HT-29 (cell line): ENCODE data around the gene TRAPPC1. TPM values are rescaled to one million over a fixed set of nuclear protein-coding genes. Genes with fewer than 3 reads are reported as not detected.
"Not testable (repeated sequence)": the region's sequence is repeated elsewhere in the genome, so short reads cannot be mapped to it uniquely, and the experiment has no call there.

Experiments
- DNase-seq: peaks from one replicate; pipeline ENCODE4 v3.0.0-alpha.2; 2015; ENCODE audit warnings: low spot score
- total RNA-seq: library from RNA; depleted of rRNA; stranded (reverse); fragments of >200 nt; shearing (Covaris generic); gene quantifications from 2 replicates; pipeline ENCODE4 v1.2.3, GENCODE V29; 2014; rRNA removed

Gene TRAPPC1, protein sequence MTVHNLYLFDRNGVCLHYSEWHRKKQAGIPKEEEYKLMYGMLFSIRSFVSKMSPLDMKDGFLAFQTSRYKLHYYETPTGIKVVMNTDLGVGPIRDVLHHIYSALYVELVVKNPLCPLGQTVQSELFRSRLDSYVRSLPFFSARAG
- total RNA-seq: 22.0 and 24.5 TPM in 2 replicates

DNA sequence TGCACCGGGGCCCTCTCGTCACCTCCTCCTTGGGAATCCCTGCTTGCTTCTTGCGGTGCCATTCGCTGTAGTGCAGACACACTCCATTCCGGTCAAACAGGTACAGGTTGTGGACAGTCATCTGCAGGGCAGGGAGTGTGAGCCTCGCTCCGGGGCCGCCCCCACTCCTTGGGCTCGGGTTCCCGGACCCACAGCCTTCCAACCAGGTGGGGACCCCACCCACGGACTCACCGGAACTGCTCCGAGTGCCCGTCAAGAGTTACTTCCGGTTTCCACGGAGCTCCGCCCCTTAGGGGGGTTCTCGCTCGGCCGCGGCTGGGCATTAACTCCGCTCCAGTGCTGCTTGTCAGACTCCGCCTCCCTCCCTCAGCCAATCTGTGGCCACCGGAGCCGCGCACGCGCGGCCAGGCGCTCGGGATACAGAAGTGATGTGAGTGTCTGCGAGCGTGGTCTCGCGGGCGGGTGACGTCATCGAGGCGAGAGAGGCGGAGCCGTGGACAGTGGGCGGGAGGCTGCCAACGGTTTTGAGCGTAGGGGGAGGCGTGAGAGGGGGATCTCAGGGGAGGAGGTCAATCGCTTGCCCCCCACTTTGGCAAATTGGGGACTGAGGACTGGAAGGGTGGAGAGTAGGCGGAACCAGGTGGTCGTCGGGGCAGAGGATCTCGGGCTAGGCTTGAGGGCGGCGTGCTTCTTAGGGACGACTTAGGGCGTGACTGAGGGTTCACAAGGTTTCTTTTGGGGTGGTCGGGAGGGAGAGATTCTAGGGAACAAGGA is at the start of gene TRAPPC1, which contains the start of gene CNTROB:
Gene TRAPPC1 (minus strand): TSS at position 238 of the 774 bp plus-strand sequence. CDS start 117 bp downstream, at position 121.
Gene CNTROB (plus strand): TSS at position 498 of the 774 bp plus-strand sequence. CDS start 874 bp downstream, outside the sequence.
- peak; percentile 96 for DNase-seq

DNA sequence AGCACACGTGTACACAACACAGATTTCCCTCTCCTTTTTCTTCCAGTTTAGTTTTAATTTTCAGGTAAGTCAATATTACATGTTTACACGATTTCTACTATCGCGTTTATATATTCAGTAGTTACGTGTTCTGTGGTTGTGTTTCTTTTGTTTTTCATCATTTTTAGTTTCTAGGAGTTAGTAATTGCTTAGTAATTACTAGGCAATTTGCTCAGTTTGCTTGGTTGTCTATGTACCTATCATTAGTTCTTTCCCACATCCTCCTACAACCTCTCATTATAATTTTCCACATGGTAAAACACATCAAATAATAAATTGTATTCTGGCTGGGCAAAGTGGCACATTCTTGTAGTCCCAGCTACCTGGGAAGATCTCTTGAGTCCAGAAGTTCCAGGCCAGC is 46.1 kb upstream of the TRAPPC1 start:
- DNase-seq: no peak

DNA sequence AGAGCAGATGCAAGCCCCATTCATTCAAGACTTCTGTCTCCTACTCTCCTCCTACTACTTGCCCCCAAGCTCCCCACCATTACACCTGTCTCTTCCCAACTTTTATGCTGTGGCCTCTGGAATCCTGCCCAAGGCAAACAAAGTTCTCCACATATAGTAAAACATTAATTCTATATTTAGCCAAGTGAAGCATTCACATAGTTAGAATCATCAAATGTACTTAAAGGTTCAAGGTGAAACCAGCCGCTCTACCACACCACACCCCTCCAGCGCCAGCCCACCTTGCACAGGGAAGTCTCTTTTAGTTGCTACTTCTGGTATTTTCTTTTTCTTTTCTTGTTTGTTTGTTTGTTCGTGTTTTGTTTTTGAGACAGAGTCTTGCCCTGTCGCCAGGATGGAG is 45.3 kb upstream of the TRAPPC1 start:
- no peak for DNase-seq

DNA sequence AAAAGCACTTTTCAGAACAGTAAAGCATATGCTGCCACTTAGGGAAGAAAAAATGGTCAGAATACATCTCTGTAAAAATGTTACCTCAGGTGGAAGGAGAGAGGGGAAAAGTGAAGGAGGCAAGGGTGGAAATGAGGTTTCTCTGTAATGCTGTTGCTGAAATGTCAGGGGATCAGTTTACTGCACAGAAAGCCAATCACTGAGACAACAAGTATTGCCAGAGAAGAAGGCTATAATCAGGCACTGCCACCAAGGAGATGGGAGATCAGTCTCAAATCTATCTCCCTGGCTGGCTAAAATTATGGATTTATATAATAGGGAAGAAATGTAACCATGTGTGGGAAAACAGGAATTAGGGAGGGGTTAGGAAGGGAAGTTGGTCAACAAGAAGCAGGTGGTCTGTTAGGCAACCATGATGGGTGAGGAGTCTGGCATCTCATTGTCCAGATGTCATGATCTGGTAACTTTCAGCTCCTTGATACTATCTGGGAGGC is 42.9 kb upstream of the TRAPPC1 start:
- no peak for DNase-seq

DNA sequence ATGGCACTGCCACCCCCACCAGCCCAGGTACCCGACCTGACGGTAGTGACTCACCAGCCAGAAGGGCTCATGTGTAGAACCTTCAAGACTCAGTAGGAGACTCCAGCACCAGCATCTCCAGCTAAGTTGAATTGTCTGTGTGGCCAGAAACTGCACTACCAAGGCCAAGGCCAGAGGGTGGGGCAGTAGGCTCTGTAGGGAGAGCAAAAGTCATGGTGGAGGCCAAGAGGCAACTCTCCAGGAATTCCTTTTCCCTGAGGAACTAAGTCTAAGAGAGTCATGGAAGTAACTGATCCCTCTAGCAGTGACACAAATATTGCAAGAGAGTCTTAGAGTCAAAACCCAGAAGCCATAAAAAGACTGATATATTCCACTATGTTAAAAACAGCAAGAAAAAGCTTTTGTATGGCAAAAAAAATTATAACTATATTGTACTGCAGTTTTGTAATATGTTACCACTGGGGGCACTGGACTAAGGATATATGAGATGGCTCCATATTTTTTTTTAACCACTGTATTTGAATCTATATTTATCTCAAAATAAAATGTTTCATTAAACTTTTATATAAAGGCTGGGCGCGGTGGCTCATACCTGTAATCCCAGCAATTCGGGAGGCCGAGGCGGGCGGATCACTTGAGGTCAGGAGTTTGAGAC is 40.5 kb upstream of the TRAPPC1 start:
- DNase-seq: no peak

DNA sequence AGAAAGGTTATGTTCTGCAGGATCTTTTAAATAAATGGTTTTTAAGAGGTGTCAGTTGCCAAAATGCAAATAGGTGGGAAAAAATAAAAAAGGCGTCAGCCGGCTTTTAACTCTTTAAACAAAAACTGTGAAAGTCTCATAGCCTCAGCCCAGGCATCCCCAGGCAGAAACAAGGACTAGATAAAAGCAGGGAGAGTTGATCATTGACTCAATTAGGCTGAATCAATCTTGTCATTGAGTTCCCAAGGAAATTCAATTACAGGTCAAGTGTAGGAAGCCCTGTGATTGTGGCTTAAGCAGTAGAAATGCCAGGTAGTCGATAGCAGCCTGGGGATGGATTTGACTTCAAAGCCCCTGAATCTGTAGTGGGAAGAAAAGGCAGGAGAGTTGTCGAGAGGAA is 39.9 kb upstream of the TRAPPC1 start:
- no peak for DNase-seq

DNA sequence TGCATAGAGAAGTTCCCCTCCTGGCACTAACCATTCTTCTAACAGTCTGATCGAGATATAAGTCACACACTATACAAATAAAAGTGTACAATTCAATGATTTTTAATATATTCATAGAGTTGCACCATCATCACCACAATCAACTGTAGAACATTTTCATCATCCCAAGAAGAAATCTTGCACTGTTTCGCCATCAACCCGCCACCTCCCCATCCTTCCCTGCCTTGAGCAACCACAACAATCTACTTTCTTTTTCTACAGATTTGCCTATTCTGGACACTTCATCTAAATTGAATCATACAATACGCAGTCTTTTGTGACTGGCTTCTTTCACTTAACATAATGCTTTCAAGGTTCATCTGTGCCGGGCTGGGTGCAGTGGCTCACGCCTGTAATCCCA is 37.7 kb upstream of the TRAPPC1 start:
- DNase-seq: no peak

DNA sequence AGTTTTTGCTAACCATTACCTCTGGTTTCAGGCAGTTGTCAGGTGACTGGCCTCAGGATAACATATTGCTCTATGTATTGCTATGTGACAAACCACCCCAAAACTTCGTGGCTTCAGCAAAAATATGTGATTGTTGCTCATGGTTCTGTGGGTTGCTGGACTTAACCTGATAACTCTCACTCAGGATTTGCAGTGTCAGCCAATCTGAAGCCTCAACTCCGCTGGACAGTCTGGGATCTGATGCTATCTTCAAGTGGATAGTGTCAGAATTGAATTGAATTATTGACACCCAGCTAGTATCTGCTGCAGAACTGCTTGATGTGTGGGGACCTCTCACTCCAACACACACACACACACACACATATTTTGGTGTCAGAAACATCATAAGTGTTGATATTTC is 36.0 kb upstream of the TRAPPC1 start:
- DNase-seq: no peak

DNA sequence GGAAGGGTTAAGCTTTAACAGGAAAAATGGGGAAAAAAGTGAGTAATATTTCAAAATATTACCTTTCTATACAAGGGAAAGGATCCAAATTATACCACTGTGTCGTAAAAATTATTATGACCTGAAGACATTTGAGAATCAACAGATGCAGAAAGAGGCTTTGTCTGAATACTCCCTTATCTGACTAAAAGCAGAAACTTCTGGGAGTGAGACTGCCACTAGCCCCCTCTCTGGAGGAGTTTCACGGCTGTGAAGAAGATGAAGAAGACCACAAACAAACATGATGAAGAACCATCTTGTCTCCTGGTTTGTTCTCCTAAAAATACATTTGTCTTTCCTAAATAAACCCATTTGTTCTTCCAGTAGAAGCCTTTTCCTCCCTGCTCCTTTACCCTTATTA is 29.7 kb upstream of the TRAPPC1 start:
- no peak for DNase-seq

DNA sequence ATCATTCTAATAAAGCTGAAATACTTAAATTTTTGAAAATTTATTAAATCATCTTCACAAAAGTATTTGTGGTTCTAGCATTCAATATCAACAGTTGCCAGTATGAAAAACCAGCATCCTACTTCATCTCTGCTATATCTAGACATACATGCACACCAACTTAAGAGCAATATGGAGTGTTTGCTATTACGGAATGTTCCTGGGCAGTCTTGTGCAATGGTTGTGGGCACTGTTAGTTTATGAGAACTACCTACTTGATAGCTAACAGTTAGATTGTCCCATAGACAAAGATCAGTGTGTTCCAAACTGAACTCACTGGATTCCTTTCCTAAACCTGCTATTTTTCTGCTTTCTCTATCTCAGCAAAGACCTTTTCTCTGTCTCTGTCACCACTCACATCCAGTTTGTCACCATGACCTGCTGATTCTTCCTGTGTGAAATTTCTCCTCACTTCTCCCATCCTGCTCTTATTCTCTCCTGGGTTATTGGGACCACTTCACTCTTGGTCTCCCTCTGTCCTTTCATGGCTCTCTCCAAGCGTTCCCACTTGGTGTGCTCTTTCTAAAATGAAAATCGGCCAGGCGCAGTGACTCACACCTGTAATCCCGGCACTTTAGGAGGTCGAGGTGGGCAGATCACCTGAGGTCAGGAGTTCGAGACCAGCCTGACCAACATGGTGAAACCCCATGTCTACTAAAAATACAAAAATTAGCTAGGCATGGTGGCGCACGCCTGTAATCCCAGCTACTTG is 27.9 kb upstream of the TRAPPC1 start:
- no peak for DNase-seq

DNA sequence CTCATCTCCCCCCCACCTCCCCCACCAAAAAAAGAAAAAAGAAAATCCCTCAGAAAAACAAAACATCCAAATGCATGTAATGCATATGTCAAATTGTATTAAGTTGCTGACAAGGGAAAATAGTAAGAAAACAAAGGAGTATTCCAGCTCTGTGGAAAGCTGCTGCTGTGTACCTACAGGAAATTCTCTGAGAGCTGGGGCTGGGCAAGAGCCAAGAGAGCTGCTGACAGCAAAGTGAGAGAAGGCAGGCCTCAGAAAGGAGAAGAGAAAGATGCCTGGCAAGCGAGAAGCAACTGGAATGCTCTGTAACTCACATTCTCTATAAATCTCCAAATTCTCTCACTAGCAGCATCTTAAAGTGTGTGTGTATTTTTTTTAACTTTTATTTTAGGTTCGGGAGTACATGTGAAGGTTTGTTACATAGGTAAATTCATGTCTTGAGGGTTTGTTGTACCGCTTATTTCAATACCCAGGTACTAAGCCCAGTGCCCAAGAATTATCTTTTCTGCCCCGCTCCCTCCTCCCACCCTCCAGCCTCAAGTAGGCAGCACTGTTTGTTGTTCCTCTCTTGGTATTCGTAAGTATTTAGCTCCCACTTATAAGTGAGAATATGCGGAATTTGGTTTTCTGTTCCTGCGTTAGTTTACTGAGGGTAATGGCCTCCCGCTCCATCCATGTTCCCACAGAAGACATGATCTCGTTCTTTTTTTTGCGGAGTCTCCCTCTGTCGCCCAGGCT is 24.7 kb upstream of the TRAPPC1 start:
- DNase-seq: no peak

DNA sequence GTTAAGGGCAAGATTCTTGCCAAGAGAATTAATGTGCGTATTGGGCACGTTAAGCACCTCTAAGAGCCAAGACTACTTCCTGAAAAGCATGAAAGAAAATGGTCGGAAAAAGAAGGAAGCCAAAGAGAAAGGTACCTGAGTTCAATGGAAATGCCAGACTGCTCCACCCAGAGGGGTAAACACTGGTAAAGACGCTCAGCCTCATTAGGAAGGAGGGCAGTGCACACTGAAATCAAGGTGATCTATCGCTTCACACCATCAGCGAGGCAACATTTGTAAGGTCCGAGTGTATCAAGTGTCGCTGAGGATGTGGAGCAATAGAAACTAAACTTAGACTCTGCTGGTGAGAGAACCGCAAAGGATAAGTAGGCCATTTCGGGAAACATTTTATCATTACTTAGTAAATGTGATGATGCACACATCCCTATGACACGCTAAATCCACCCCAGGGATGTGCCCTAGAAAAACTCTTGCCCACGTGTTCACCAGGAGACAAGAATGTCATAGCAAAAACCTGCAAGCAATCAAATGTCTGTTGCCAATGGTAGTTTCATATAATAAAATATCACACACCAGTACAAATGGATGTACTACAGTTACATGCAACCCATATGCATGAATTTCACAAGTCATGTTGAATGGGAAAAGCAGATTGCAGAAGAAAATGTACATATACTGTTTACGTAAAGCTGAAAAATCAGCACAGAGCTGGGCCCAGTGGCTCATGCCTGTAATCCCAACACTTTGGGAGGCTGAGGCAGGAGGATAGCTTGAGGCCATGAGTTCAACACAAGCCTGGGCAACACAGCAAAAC is 23.9 kb upstream of the TRAPPC1 start:
- no peak for DNase-seq

DNA sequence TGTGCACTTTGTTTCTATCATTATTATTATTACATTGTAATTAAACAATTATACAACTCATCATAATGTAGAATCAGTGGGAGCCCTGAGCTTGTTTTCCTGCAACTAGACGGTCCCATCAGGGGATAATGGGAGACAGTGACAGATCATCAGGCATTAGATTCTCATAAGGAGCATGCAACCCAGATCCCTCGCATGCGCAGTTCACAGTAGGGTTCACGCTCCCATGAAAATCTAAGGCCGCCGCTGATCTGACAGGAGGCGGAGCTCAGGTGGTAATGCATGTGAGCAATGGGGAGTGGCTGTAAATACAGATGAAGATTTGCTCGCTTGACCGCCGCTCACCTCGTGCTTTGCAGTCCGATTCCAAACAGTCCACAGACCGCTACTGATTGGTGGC is 21.5 kb upstream of the TRAPPC1 start:
- not testable (repeated sequence) for DNase-seq

DNA sequence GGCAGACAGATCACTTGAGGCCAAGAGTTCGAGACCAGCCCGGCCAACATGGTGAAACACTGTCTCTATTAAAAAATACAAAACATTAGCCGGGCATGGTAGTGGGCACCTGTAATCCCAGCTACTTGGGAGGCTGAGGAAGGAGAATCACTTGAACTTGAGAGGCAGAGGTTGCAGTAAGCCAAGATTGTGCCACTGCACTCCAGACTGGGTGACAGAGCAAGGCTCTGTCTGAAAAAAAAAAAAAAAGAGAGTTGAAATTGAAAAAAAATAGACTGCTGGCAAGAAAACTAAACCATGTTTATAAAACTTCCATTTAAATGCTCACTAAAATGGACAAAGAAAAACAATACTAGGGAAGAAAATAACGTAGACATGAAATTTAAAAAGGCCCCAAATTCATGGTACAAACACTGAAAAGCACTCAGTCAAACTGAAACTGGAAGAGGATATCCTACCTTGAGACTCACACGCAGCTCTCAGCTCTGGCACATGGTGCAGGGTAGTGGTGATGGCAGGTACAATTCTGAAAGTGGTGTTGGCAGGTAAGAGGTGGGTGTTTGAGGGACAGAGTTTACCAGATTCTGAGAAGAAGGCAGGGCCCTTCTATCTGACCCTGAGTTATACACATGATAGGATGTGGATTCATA is 19.5 kb upstream of the TRAPPC1 start:
- no peak for DNase-seq

DNA sequence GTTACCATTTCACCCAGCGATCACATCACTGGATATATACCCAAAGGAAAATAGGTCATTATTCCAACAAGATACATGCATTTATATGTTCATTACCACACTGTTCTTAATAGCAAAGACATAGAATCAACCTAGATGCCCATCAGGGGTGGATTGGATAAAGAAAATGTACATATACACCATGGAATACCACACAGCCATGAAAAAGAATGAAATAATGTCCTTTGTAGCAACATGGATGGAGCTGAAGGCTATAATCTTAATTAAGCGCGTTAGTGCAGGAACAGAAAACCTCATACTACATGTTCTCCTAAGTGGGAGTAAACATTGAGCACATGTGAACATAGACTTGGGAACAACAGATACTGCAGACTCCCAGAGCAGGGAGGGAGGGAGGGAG is 18.8 kb upstream of the TRAPPC1 start:
- DNase-seq: no peak

DNA sequence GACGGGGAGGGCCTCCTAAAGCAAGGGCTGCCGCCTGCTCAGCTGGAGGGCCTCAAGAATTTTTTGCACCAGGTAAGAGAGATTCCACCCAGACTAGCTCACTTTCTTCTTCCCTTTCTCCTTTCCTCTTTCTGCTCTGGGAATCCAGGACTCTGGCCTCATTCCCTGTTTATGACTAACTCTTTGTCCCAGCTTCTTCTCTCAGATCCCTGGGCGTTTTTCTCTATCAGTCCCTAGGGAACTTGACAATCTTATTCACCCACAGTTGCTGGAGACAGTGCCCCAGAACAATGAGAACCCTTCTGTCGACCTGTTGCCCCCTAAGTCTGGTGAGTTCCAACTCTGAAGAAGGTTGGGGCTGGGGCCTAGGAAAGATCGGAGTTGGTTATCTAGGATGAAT is 15.9 kb upstream of the TRAPPC1 start:
- DNase-seq: no peak

DNA sequence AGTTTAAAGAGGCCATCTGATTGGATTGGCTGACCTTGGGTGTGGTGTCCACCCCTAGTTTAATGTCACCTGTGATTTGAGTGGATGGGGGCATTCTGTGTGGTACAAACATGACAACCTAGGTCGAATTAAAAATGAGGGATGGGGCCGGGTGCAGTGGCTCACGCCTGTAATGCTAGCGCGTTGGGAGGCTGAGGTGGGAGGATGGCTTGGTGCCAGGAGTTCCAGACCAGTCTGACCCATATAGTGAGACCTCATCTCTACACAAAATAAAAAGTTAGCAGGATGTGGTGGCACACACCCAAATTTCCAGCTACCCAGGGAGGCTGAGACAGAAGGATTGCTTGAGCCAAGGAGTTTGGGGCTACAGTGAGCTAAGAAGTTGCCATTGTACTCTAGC is 14.7 kb upstream of the TRAPPC1 start:
- DNase-seq: no peak

DNA sequence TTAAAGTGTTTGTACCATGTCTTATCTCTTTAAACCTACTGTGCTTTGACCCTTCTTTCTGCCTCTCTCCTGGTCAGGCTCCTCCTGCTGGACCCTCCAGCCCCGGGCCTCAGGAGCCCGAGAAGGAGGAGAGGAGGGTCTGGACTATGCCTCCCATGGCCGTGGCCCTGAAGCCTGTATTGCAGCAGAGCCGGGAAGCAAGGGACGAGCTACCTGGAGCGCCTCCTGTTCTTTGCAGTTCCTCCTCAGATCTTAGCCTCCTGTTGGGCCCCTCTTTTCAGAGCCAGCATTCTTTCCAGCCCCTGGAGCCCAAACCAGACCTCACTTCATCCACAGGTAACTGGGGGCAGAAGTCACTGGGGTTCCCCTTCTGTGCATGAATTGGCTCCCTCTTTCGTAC is 13.9 kb upstream of the TRAPPC1 start:
- DNase-seq: no peak

DNA sequence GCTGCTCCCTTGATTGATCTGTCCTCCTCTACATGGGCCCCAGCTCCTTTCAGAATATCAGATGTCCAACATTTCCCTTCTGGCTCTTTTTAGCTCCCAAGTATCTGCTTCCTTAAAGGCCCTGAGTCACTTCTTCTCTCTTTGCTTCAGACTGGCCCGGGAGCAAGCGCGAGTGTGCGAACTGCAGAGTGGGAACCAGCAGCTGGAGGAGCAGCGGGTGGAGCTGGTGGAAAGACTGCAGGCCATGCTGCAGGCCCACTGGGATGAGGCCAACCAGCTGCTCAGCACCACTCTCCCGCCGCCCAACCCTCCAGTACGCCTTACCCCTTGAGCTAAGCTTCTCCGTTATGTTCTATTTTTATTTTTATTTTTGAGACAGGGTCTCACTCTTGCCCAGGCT is 12.6 kb upstream of the TRAPPC1 start:
- DNase-seq: no peak

DNA sequence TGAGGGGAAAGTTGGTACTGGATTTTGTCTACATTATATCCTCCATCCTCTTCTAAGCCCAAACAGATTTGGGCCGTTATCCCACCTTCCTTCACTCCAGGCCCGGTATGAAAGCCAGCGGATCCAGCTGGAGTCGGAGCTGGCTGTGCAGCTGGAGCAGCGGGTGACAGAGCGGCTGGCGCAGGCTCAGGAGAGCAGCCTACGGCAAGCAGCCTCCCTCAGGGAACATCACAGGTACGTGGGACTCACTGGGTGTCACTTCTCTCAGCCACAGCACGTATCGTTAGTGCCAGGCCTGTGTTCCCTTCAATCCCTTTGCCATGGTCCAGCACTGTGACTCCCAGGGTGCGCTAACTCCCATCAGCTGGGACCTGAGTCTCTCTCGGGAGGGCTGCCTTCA is 11.5 kb upstream of the TRAPPC1 start:
- DNase-seq: no peak
